DOHH2 (cell line): ENCODE data around the gene RNF187.

Experiments
- H3F3A ChIP-seq: fragments of 200-600 bp; sonication (generic), shearing (Covaris generic); 2 replicates; pipeline ENCODE4 v1.6.0; 2016; ENCODE audit warnings: antibody characterized with exemption, mild to moderate bottlenecking; ENCODE audit not compliant: control insufficient read depth, insufficient read depth
- H3K27ac ChIP-seq: fragments of 200-600 bp; sonication (generic); 2 replicates; pipeline ENCODE4 v1.5.1; 2014; ENCODE audit warnings: low read depth, mild to moderate bottlenecking, low read length, moderate library complexity
- H3K27me3 ChIP-seq: fragments of 200-600 bp; sonication (generic); 2 replicates; pipeline ENCODE4 v1.6.1; 2014; ENCODE audit warnings: mild to moderate bottlenecking, low read length, mixed read lengths; ENCODE audit not compliant: control insufficient read depth
- H3K36me3 ChIP-seq: fragments of 200-600 bp; sonication (generic); 2 replicates; pipeline ENCODE4 v1.6.1; 2014; ENCODE audit warnings: mild to moderate bottlenecking, low read length, moderate library complexity, mixed read lengths; ENCODE audit not compliant: control insufficient read depth
- H3K4me1 ChIP-seq: fragments of 200-600 bp; sonication (generic); 2 replicates; pipeline ENCODE4 v1.6.1; 2014; ENCODE audit warnings: mild to moderate bottlenecking, low read length, mixed read lengths; ENCODE audit not compliant: control insufficient read depth
- H3K4me2 ChIP-seq: fragments of 200-600 bp; sonication (generic); 2 replicates; pipeline ENCODE4 v1.6.0; 2014; ENCODE audit warnings: mild to moderate bottlenecking, low read length, moderate library complexity
- H3K4me3 ChIP-seq: fragments of 200-600 bp; sonication (generic); 2 replicates; pipeline ENCODE4 v1.5.1; 2014; ENCODE audit warnings: mild to moderate bottlenecking, low read length, mixed read lengths
- H3K79me2 ChIP-seq: fragments of 200-600 bp; sonication (generic); 2 replicates; pipeline ENCODE4 v1.6.1; 2014; ENCODE audit warnings: mild to moderate bottlenecking, low read length, mixed read lengths; ENCODE audit not compliant: control insufficient read depth
- H3K9me2 ChIP-seq: fragments of 200-600 bp; sonication (generic); replicated peaks from 2 replicates; pipeline ENCODE4 v1.6.1; 2014; ENCODE audit warnings: mild to moderate bottlenecking, low read length, mixed read lengths; ENCODE audit not compliant: control insufficient read depth
- H3K9me3 ChIP-seq: fragments of 200-600 bp; sonication (generic); 2 replicates; pipeline ENCODE4 v1.6.1; 2014; ENCODE audit warnings: antibody characterized with exemption, low read length, mixed read lengths; ENCODE audit not compliant: control insufficient read depth, insufficient read depth
- H4K20me1 ChIP-seq: fragments of 200-600 bp; sonication (generic); 2 replicates; pipeline ENCODE4 v1.6.0; 2014; ENCODE audit warnings: low read depth, mild to moderate bottlenecking, antibody characterized with exemption, low read length, moderate library complexity; ENCODE audit not compliant: control insufficient read depth, insufficient read depth
- CTCF ChIP-seq: fragments of 200-600 bp; sonication (generic); IDR thresholded peaks from one replicate; pipeline ENCODE4 v1.5.1; 2014; ENCODE audit warnings: antibody characterized with exemption, mild to moderate bottlenecking, low read depth, low read length; ENCODE audit not compliant: poor library complexity, severe bottlenecking
- EZH2phosphoT487 ChIP-seq: fragments of 200-600 bp; sonication (generic); IDR thresholded peaks from 2 replicates; pipeline ENCODE4 v1.6.1; 2017; ENCODE audit warnings: borderline replicate concordance, mild to moderate bottlenecking, antibody characterized with exemption, low read length, moderate library complexity, mixed read lengths

Gene RNF187

DNA sequence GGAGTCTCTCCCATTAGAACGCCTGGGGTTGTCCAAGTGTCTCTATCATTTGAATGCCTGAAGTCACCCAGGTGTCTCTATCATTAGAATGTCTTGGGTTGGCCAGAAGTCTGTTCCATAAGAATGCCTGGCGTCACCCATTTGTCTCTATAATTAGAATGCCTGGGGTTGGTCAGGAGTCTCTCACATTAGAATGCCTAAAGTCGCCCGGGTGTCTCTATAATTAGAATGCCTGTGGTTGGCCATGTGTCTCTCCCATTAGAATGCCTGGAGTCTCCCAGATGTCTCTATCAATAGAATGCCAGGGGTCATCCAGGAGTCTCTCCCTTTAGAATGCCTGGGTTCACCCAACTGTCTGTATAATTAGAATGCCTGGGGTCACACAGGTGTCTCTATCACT lies 54.5 kb downstream of the RNF187 start:
- H3K36me3 ChIP-seq = no peaks in the 10 kb centered on the region
- H3F3A ChIP-seq = no peaks in the 10 kb centered on the region
- no peaks in the 10 kb centered on the region for H3K27me3 ChIP-seq
- no peaks in the 10 kb centered on the region for H3K9me3 ChIP-seq
- H3K9me2 ChIP-seq = no peaks in the 10 kb centered on the region
- H3K79me2 ChIP-seq = no peaks in the 10 kb centered on the region
- no peaks in the 10 kb centered on the region for H3K4me1 ChIP-seq
- H3K4me2 ChIP-seq = no peak overlapping the region
- TF ChIP-seq CTCF (no peak), EZH2phosphoT487 (no peak)
- H3K27ac ChIP-seq = no peak overlapping the region
- H4K20me1 ChIP-seq = no peaks in the 10 kb centered on the region
- no peak overlapping the region for H3K4me3 ChIP-seq

- Histone ChIP-seq H3K9me2 (no peaks in the 10 kb centered on the region), H3K27ac (no peak overlapping the region), H3K9me3 (no peaks in the 10 kb centered on the region), H3K4me3 (no peak overlapping the region), H3K4me2 (no peak overlapping the region), H3K4me1 (no peaks in the 10 kb centered on the region), H3K27me3 (no peaks in the 10 kb centered on the region), H3K79me2 (no peaks in the 10 kb centered on the region), H3F3A (no peaks in the 10 kb centered on the region), H4K20me1 (no peaks in the 10 kb centered on the region), H3K36me3 (no peaks in the 10 kb centered on the region)
- TF ChIP-seq EZH2phosphoT487 = no peak
- no peak for TF ChIP-seq CTCF
These were observed 55.2 kb downstream of the RNF187 start for GRCh38 chr1:228542376-228542775.

DNA sequence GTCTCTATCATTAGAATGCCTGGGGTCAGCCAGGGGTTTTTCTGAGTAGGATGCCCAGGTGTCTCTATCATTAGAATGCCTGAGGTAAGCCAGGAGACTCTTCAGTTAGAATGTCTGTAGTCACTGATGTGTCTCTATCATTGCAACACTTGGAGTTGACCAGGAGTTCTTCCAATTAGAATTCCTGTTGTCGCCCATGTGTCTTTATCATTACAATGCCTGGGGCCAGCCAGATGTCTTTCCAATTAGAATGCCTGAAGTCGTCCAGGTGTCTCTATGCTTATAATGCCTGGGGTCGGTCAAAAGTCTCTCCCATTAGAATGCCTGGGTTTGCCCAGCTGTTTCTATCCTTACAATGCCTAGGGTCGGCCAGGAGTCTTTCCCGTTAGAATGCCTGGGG lies 55.8 kb downstream of the RNF187 start:
- no peaks in the 10 kb centered on the region for H3K9me2 ChIP-seq
- no peaks in the 10 kb centered on the region for H3K79me2 ChIP-seq
- H4K20me1 ChIP-seq = no peaks in the 10 kb centered on the region
- no peaks in the 10 kb centered on the region for H3F3A ChIP-seq
- H3K9me3 ChIP-seq = no peaks in the 10 kb centered on the region
- H3K4me1 ChIP-seq = no peaks in the 10 kb centered on the region
- H3K4me2 ChIP-seq = no peak overlapping the region
- no peaks in the 10 kb centered on the region for H3K36me3 ChIP-seq
- H3K27ac ChIP-seq = no peak overlapping the region
- TF ChIP-seq CTCF = no peak
- no peak for TF ChIP-seq EZH2phosphoT487
- no peaks in the 10 kb centered on the region for H3K27me3 ChIP-seq
- no peak overlapping the region for H3K4me3 ChIP-seq

GRCh38 chr1:228543396-228543795 lies 56.2 kb downstream of the RNF187 start:
- H3K27me3 ChIP-seq = no peaks in the 10 kb centered on the region
- TF ChIP-seq CTCF (no peak), EZH2phosphoT487 (no peak)
- H3K4me2 ChIP-seq = no peak overlapping the region
- no peaks in the 10 kb centered on the region for H3K9me2 ChIP-seq
- no peaks in the 10 kb centered on the region for H3K36me3 ChIP-seq
- no peak overlapping the region for H3K27ac ChIP-seq
- no peaks in the 10 kb centered on the region for H4K20me1 ChIP-seq
- no peaks in the 10 kb centered on the region for H3K79me2 ChIP-seq
- H3K4me3 ChIP-seq = no peak overlapping the region
- H3F3A ChIP-seq = no peaks in the 10 kb centered on the region
- H3K4me1 ChIP-seq = no peaks in the 10 kb centered on the region
- no peaks in the 10 kb centered on the region for H3K9me3 ChIP-seq
